ENCODE results near the gene C1orf167.

The C1orf167 gene

GRCh38 chr1:11790880-11791715, 29.1 kb downstream of the C1orf167 start:
- Histone ChIP-seq H3K79me2 (ENCODE audit: insufficient read depth, low read length) (no peaks in the 10 kb centered on the region), H3K4me2 (ENCODE audit: low read depth, low read length, poor library complexity, severe bottlenecking) (no peak overlapping the region), H4K20me1 (ENCODE audit: low read depth, low read length) (no peaks in the 10 kb centered on the region), H3K9ac (ENCODE audit: low read length) (no peak overlapping the region), H3K4me3 (ENCODE audit: insufficient read depth, low read length, poor library complexity, severe bottlenecking) (no peak overlapping the region), H3K9me2 (replicated peaks; ENCODE audit: insufficient read depth, low read length) (no peaks in the 10 kb centered on the region), H3K27ac (ENCODE audit: low read depth, low read length) (no peak overlapping the region), H3K27me3 (ENCODE audit: low read length) (no peaks in the 10 kb centered on the region), H3F3A (ENCODE audit: insufficient read depth) (no peaks in the 10 kb centered on the region), H2AFZ (ENCODE audit: low read depth, low read length, severe bottlenecking) (no peak overlapping the region), H3K36me3 (ENCODE audit: low read length) (peaks cover 3% of the 10 kb centered on the region; the same call in 1 of the 2 replicates), H3K9me3 (ENCODE audit: insufficient read depth, low read length) (no peaks in the 10 kb centered on the region)
- TF ChIP-seq EZH2phosphoT487 (conservative IDR thresholded peaks at IDR 0.05; ENCODE audit: low read length), result no peak
- TF ChIP-seq, protein P1, sequence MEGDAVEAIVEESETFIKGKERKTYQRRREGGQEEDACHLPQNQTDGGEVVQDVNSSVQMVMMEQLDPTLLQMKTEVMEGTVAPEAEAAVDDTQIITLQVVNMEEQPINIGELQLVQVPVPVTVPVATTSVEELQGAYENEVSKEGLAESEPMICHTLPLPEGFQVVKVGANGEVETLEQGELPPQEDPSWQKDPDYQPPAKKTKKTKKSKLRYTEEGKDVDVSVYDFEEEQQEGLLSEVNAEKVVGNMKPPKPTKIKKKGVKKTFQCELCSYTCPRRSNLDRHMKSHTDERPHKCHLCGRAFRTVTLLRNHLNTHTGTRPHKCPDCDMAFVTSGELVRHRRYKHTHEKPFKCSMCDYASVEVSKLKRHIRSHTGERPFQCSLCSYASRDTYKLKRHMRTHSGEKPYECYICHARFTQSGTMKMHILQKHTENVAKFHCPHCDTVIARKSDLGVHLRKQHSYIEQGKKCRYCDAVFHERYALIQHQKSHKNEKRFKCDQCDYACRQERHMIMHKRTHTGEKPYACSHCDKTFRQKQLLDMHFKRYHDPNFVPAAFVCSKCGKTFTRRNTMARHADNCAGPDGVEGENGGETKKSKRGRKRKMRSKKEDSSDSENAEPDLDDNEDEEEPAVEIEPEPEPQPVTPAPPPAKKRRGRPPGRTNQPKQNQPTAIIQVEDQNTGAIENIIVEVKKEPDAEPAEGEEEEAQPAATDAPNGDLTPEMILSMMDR (IDR thresholded peaks at IDR 0.05; ENCODE audit: insufficient read depth, low read length, poor library complexity, severe bottlenecking), result no peak

GRCh38 chr1:11792106-11792505, 30.1 kb downstream of the C1orf167 start:
- no peaks in the 10 kb centered on the region for H3F3A ChIP-seq (ENCODE audit: insufficient read depth)
- no peak overlapping the region for H3K27ac ChIP-seq (ENCODE audit: low read depth, low read length)
- peaks cover 3% of the 10 kb centered on the region; the same call in 1 of the 2 replicates for H3K36me3 ChIP-seq (ENCODE audit: low read length)
- H3K9me3 ChIP-seq (ENCODE audit: insufficient read depth, low read length), result no peaks in the 10 kb centered on the region
- no peak overlapping the region for H3K9ac ChIP-seq (ENCODE audit: low read length)
- H4K20me1 ChIP-seq (ENCODE audit: low read depth, low read length), result no peaks in the 10 kb centered on the region
- H2AFZ ChIP-seq (ENCODE audit: low read depth, low read length, severe bottlenecking), result no peak overlapping the region
- no peak for TF ChIP-seq EZH2phosphoT487 (conservative IDR thresholded peaks at IDR 0.05; ENCODE audit: low read length)
- TF ChIP-seq, protein P1 (IDR thresholded peaks at IDR 0.05; ENCODE audit: insufficient read depth, low read length, poor library complexity, severe bottlenecking), result no peak
- no peak overlapping the region for H3K4me3 ChIP-seq (ENCODE audit: insufficient read depth, low read length, poor library complexity, severe bottlenecking)
- no peak overlapping the region for H3K4me2 ChIP-seq (ENCODE audit: low read depth, low read length, poor library complexity, severe bottlenecking)
- H3K79me2 ChIP-seq (ENCODE audit: insufficient read depth, low read length), result no peaks in the 10 kb centered on the region
- H3K9me2 ChIP-seq (replicated peaks; ENCODE audit: insufficient read depth, low read length), result no peaks in the 10 kb centered on the region
- no peaks in the 10 kb centered on the region for H3K27me3 ChIP-seq (ENCODE audit: low read length)

- H3K4me2 ChIP-seq (ENCODE audit: low read depth, low read length, poor library complexity, severe bottlenecking), result no peak overlapping the region
- H3F3A ChIP-seq (ENCODE audit: insufficient read depth), result no peaks in the 10 kb centered on the region
- TF ChIP-seq, protein P1 (IDR thresholded peaks at IDR 0.05; ENCODE audit: insufficient read depth, low read length, poor library complexity, severe bottlenecking), result no peak
- no peak for TF ChIP-seq EZH2phosphoT487 (conservative IDR thresholded peaks at IDR 0.05; ENCODE audit: low read length)
- H3K27me3 ChIP-seq (ENCODE audit: low read length), result no peaks in the 10 kb centered on the region
- H3K27ac ChIP-seq (ENCODE audit: low read depth, low read length), result no peak overlapping the region
- H3K79me2 ChIP-seq (ENCODE audit: insufficient read depth, low read length), result no peaks in the 10 kb centered on the region
- H3K9ac ChIP-seq (ENCODE audit: low read length), result no peak overlapping the region
- H3K4me3 ChIP-seq (ENCODE audit: insufficient read depth, low read length, poor library complexity, severe bottlenecking), result no peak overlapping the region
- no peaks in the 10 kb centered on the region for H4K20me1 ChIP-seq (ENCODE audit: low read depth, low read length)
- no peaks in the 10 kb centered on the region for H3K9me2 ChIP-seq (replicated peaks; ENCODE audit: insufficient read depth, low read length)
- no peak overlapping the region for H2AFZ ChIP-seq (ENCODE audit: low read depth, low read length, severe bottlenecking)
- peaks cover 3% of the 10 kb centered on the region; the same call in 1 of the 2 replicates for H3K36me3 ChIP-seq (ENCODE audit: low read length)
- H3K9me3 ChIP-seq (ENCODE audit: insufficient read depth, low read length), result no peaks in the 10 kb centered on the region
These were observed 31.8 kb downstream of the C1orf167 start for GRCh38 chr1:11793819-11794218.
